Activated CD4-positive, CD25-positive, alpha-beta regulatory T cell treated with anti-CD3 and anti-CD28 coated beads, Interleukin-2, amount 50 U/mL, for 24 hours (primary cell): ENCODE results near the gene TMPRSS2.

Experiments used
- ATAC-seq, 2 donors: fragments of 150-1000 bp; cut with Tn5 transposase; one replicate each; pipeline ENCODE4 v1.10.0; 2021; ENCODE audit warnings: mild to moderate bottlenecking in 1 of 2, moderate library complexity in 1 of 2

Gene TMPRSS2

GRCh38 chr21:41507521-41508414, at the start of gene TMPRSS2:
Gene TMPRSS2 (minus strand): TSS chr21:41508158. CDS start chr21:41498133, 10,025 bp downstream.
- no peak for ATAC-seq

- ATAC-seq, result no peak
Measured at GRCh38 chr21:41555057-41555456, 47.1 kb upstream of the TMPRSS2 start.

- ATAC-seq, result no peak
Measured at GRCh38 chr21:41552254-41552653, 44.3 kb upstream of the TMPRSS2 start.

- ATAC-seq, result no peak
Measured at GRCh38 chr21:41548781-41549180, 40.8 kb upstream of the TMPRSS2 start.

- ATAC-seq, result no peak
Measured at GRCh38 chr21:41547111-41547510, 39.2 kb upstream of the TMPRSS2 start.

- no peak for ATAC-seq
Measured at GRCh38 chr21:41545500-41546359, 37.8 kb upstream of the TMPRSS2 start.

GRCh38 chr21:41542727-41543126, 34.8 kb upstream of the TMPRSS2 start:
- ATAC-seq, result no peak

- no peak for ATAC-seq
Measured at GRCh38 chr21:41537356-41537755, 29.4 kb upstream of the TMPRSS2 start.

- ATAC-seq, result no peak
Measured at GRCh38 chr21:41536827-41537103, 28.8 kb upstream of the TMPRSS2 start.

GRCh38 chr21:41536076-41536826, 28.3 kb upstream of the TMPRSS2 start:
- no peak for ATAC-seq

GRCh38 chr21:41530366-41530765, 22.4 kb upstream of the TMPRSS2 start:
- no peak for ATAC-seq

GRCh38 chr21:41529769-41530168, 21.8 kb upstream of the TMPRSS2 start:
- ATAC-seq, result no peak

GRCh38 chr21:41526478-41527087, 18.6 kb upstream of the TMPRSS2 start:
- ATAC-seq, result no peak

GRCh38 chr21:41523175-41523574, 15.2 kb upstream of the TMPRSS2 start:
- no peak for ATAC-seq

GRCh38 chr21:41521489-41522027, 13.6 kb upstream of the TMPRSS2 start:
- ATAC-seq, result no peak

- no peak for ATAC-seq
Measured at GRCh38 chr21:41520560-41521442, 12.8 kb upstream of the TMPRSS2 start.

- no peak for ATAC-seq
Measured at GRCh38 chr21:41519806-41520559, 12.0 kb upstream of the TMPRSS2 start.

- no peak for ATAC-seq
Measured at GRCh38 chr21:41518757-41519156, 10.8 kb upstream of the TMPRSS2 start.

- no peak for ATAC-seq
Measured at GRCh38 chr21:41511858-41512257, 3.9 kb upstream of the TMPRSS2 start.

- ATAC-seq, result no peak
Measured at GRCh38 chr21:41510500-41510899, 2.5 kb upstream of the TMPRSS2 start.

GRCh38 chr21:41509733-41510132, 1.8 kb upstream of the TMPRSS2 start:
- no peak for ATAC-seq
